Uterus (tissue), 2 donors: Measurements from ENCODE around the gene DNAAF9.

Experiments
- POLR2A ChIP-seq, 2 donors: fragments of 450-650 bp; IDR thresholded peaks; one replicate each; pipeline ENCODE4 v1.6.1; 2016; ENCODE audit warnings: antibody characterized with exemption in 2 of 2, mild to moderate bottlenecking in 1 of 2, moderate library complexity in 1 of 2
- TF ChIP-seq, protein P1 (sequence below), 4 experiments: fragments of 200-600 bp in 2 of 4; fragments of 450-650 bp in 2 of 4; sonication (generic) in 2 of 4; IDR thresholded peaks; one replicate each; pipeline ENCODE4 v1.5.1; 2016 to 2019; ENCODE audit warnings: antibody characterized with exemption in 4 of 4, mild to moderate bottlenecking in 2 of 4, moderate library complexity in 1 of 4

GRCh38 chr20:3403741-3404140, 3.7 kb downstream of the DNAAF9 start:
- TF ChIP-seq, protein P1, sequence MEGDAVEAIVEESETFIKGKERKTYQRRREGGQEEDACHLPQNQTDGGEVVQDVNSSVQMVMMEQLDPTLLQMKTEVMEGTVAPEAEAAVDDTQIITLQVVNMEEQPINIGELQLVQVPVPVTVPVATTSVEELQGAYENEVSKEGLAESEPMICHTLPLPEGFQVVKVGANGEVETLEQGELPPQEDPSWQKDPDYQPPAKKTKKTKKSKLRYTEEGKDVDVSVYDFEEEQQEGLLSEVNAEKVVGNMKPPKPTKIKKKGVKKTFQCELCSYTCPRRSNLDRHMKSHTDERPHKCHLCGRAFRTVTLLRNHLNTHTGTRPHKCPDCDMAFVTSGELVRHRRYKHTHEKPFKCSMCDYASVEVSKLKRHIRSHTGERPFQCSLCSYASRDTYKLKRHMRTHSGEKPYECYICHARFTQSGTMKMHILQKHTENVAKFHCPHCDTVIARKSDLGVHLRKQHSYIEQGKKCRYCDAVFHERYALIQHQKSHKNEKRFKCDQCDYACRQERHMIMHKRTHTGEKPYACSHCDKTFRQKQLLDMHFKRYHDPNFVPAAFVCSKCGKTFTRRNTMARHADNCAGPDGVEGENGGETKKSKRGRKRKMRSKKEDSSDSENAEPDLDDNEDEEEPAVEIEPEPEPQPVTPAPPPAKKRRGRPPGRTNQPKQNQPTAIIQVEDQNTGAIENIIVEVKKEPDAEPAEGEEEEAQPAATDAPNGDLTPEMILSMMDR (IDR thresholded peaks at IDR 0.05) = no peak
- TF ChIP-seq POLR2A (IDR thresholded peaks at IDR 0.05) = no peak
